Heart left ventricle (tissue), 13 donors: ENCODE data around the gene GNGT2.

ENCODE experiments used
- CTCF ChIP-seq, 12 donors: fragments of 200-600 bp; sonication (generic) in 4 of 12; IDR thresholded peaks; one replicate each; pipeline versions ENCODE4 v1.5.0 to v1.8.0; 2018 to 2022; ENCODE audit warnings: antibody characterized with exemption in 12 of 12, mild to moderate bottlenecking in 5 of 12
- POLR2A ChIP-seq, 2 donors: fragments of 450-650 bp; IDR thresholded peaks; one replicate each; pipeline ENCODE4 v1.6.1; 2017; ENCODE audit warnings: antibody characterized with exemption in 2 of 2, mild to moderate bottlenecking in 2 of 2, moderate library complexity in 2 of 2
- donor health status: ischemic (EF 13 %, LVEDD 7.1; RV severe dilation, severe dysfunction).
- donor health status: DM: no; HTN: yes; CAD: no.
- donor health status: DM: no; HTN: no; CAD: no.
- donor health status: ischemic (EF 25% LVEDD 6.9; RV normal size, moderate dysfunction).
- donor health status: ischemic (EF 25% LVEDD 5.7; RV mildly dilated, moderate dysfunction).
- donor health status: ischemic (EF 35%, LVEDD 5.7; RV mildly dilated, moderate dysfunction).
- donor health status: nonischemic (EF 11% LVEDD 7.7; RV severe dilation, severe dysfunction).
- donor health status: DM: yes; HTN: yes; CAD: no.
- donor health status: PGD.
- donor health status: ischemic (EF 29% LVEDD 5.4; RV normal size, mild dysfunction).
- donor health status: nonischemic (EF 23%, LVEDD 6.1; RV moderate dilation, normal function).

- no peak for TF ChIP-seq CTCF (IDR thresholded peaks at IDR 0.05)
- no peak for TF ChIP-seq POLR2A (IDR thresholded peaks at IDR 0.05)
Observed at GRCh38 chr17:49168706-49169105, 41.7 kb downstream of the GNGT2 start.
